SK-N-MC (cell line): ENCODE results near the gene FTH1.

ENCODE experiments used
- DNase-seq: peaks from one replicate; pipeline ENCODE4 v3.0.0-alpha.2; 2011; ENCODE audit warnings: low read depth, low spot score
- H3K27ac ChIP-seq: fragments of 200-600 bp; sonication (generic); 2 replicates; pipeline ENCODE4 v1.5.1; 2016; ENCODE audit warnings: mixed run types
- H3K36me3 ChIP-seq: fragments of 200-600 bp; sonication (generic); 2 replicates; pipeline ENCODE4 v1.6.1; 2017; ENCODE audit warnings: antibody characterized with exemption, low read length, mixed read lengths; ENCODE audit not compliant: insufficient read depth
- H3K4me3 ChIP-seq: fragments of 200-600 bp; sonication (generic); 2 replicates; pipeline ENCODE4 v1.5.1; 2016
- H3K9ac ChIP-seq: fragments of 200-600 bp; sonication (generic); 2 replicates; pipeline ENCODE4 v1.8.0; 2017; ENCODE audit warnings: mixed run types, mixed read lengths; ENCODE audit not compliant: insufficient read length
- H3K9me3 ChIP-seq: fragments of 200-600 bp; sonication (generic); 2 replicates; pipeline ENCODE4 v1.6.1; 2017; ENCODE audit warnings: low read depth, mild to moderate bottlenecking, antibody characterized with exemption, low read length, moderate library complexity, mixed read lengths
- EZH2 ChIP-seq: fragments of 200-600 bp; sonication (generic); IDR thresholded peaks from one replicate; pipeline ENCODE4 v1.6.1; 2017; ENCODE audit warnings: antibody characterized with exemption
- FOXP2 ChIP-seq: optimal IDR thresholded peaks from 2 replicates; pipeline ENCODE3; 2011; ENCODE audit warnings: mild to moderate bottlenecking, moderate library complexity; ENCODE audit not compliant: insufficient read depth; ENCODE audit errors: extremely low read length, control extremely low read depth
- POLR2AphosphoS5 ChIP-seq: IDR thresholded peaks from 2 replicates; pipeline ENCODE4 v1.6.1; 2012; ENCODE audit warnings: mild to moderate bottlenecking, low read depth, low read length, borderline replicate concordance

Gene FTH1

GRCh38 chr11:61946894-61947293 lies 20.5 kb downstream of the FTH1 start:
- Histone ChIP-seq H3K9me3 (no peaks in the 10 kb centered on the region), H3K4me3 (no peak overlapping the region), H3K27ac (no peak overlapping the region), H3K9ac (no peak overlapping the region), H3K36me3 (no peaks in the 10 kb centered on the region)
- no peak for TF ChIP-seq FOXP2
- no peak for TF ChIP-seq POLR2AphosphoS5
- no peak for TF ChIP-seq EZH2
- DNase-seq = no peak

GRCh38 chr11:61945191-61945590 lies 22.2 kb downstream of the FTH1 start:
- no peak for TF ChIP-seq FOXP2
- TF ChIP-seq EZH2 = no peak
- no peak for TF ChIP-seq POLR2AphosphoS5
- H3K9me3 ChIP-seq = no peaks in the 10 kb centered on the region
- H3K9ac ChIP-seq = no peak overlapping the region
- H3K36me3 ChIP-seq = no peaks in the 10 kb centered on the region
- H3K4me3 ChIP-seq = no peak overlapping the region
- H3K27ac ChIP-seq = peak overlapping the region; percentile 93
- DNase-seq = no peak

GRCh38 chr11:61940466-61940865 lies 27.0 kb downstream of the FTH1 start:
- H3K27ac ChIP-seq = no peak overlapping the region

GRCh38 chr11:61935861-61936260 lies 31.6 kb downstream of the FTH1 start:
- no peak overlapping the region for H3K9ac ChIP-seq
- TF ChIP-seq FOXP2 (no peak), EZH2 (no peak), POLR2AphosphoS5 (no peak)
- H3K4me3 ChIP-seq = no peak overlapping the region
- no peak for DNase-seq
- H3K27ac ChIP-seq = no peak overlapping the region
- peaks cover 10% of the 10 kb centered on the region; the same call in 1 of the 2 replicates for H3K9me3 ChIP-seq
- no peaks in the 10 kb centered on the region for H3K36me3 ChIP-seq

More at GRCh38 chr11:61940466-61940865, 27.0 kb downstream of the FTH1 start:
- no peak for TF ChIP-seq EZH2
- no peak for TF ChIP-seq POLR2AphosphoS5
- TF ChIP-seq FOXP2 = no peak
- Histone ChIP-seq H3K4me3 (no peak overlapping the region), H3K36me3 (no peaks in the 10 kb centered on the region), H3K9me3 (peaks cover 10% of the 10 kb centered on the region; the same call in 1 of the 2 replicates), H3K9ac (no peak overlapping the region)
- no peak for DNase-seq

GRCh38 chr11:61930933-61931332 lies 36.5 kb downstream of the FTH1 start:
- no peaks in the 10 kb centered on the region for H3K36me3 ChIP-seq
- H3K9me3 ChIP-seq = no peaks in the 10 kb centered on the region; the same call in 1 of the 2 replicates
- no peak overlapping the region for H3K4me3 ChIP-seq
- no peak for TF ChIP-seq FOXP2
- TF ChIP-seq POLR2AphosphoS5 = no peak
- TF ChIP-seq EZH2 = no peak
- H3K27ac ChIP-seq = no peak overlapping the region
- DNase-seq = no peak
- no peak overlapping the region for H3K9ac ChIP-seq

GRCh38 chr11:61928606-61929005 lies 38.8 kb downstream of the FTH1 start:
- no peak overlapping the region for H3K9ac ChIP-seq
- no peak overlapping the region for H3K4me3 ChIP-seq
- H3K9me3 ChIP-seq = no peaks in the 10 kb centered on the region
- no peaks in the 10 kb centered on the region for H3K36me3 ChIP-seq
- TF ChIP-seq POLR2AphosphoS5 = no peak
- no peak for TF ChIP-seq FOXP2
- TF ChIP-seq EZH2 = no peak
- H3K27ac ChIP-seq = no peak overlapping the region
- no peak for DNase-seq

- DNase-seq = no peak
- no peak overlapping the region for H3K4me3 ChIP-seq
- no peak for TF ChIP-seq FOXP2
- TF ChIP-seq EZH2 = no peak
- no peak for TF ChIP-seq POLR2AphosphoS5
These were observed 39.9 kb downstream of the FTH1 start for GRCh38 chr11:61927501-61927900.

GRCh38 chr11:61926235-61926634 lies 41.2 kb downstream of the FTH1 start:
- no peak for TF ChIP-seq EZH2
- TF ChIP-seq FOXP2 = no peak
- no peak for TF ChIP-seq POLR2AphosphoS5
- Histone ChIP-seq H3K27ac (no peak overlapping the region), H3K9me3 (no peaks in the 10 kb centered on the region), H3K36me3 (no peaks in the 10 kb centered on the region), H3K9ac (no peak overlapping the region), H3K4me3 (no peak overlapping the region)
- no peak for DNase-seq

More at GRCh38 chr11:61927501-61927900, 39.9 kb downstream of the FTH1 start:
- Histone ChIP-seq H3K36me3 (no peaks in the 10 kb centered on the region), H3K9me3 (no peaks in the 10 kb centered on the region), H3K9ac (no peak overlapping the region), H3K27ac (no peak overlapping the region)

GRCh38 chr11:61925736-61926135 lies 41.7 kb downstream of the FTH1 start:
- H3K36me3 ChIP-seq = no peaks in the 10 kb centered on the region
- H3K4me3 ChIP-seq = no peak overlapping the region
- no peak for DNase-seq
- no peak overlapping the region for H3K9ac ChIP-seq
- no peak overlapping the region for H3K27ac ChIP-seq
- no peak for TF ChIP-seq FOXP2
- no peak for TF ChIP-seq POLR2AphosphoS5
- no peak for TF ChIP-seq EZH2
- H3K9me3 ChIP-seq = no peaks in the 10 kb centered on the region

GRCh38 chr11:61924064-61924455 lies 43.4 kb downstream of the FTH1 start:
- H3K9ac ChIP-seq = no peak overlapping the region
- no peak overlapping the region for H3K4me3 ChIP-seq
- H3K36me3 ChIP-seq = no peaks in the 10 kb centered on the region
- TF ChIP-seq POLR2AphosphoS5 (no peak), FOXP2 (no peak), EZH2 (no peak)
- no peak overlapping the region for H3K27ac ChIP-seq
- H3K9me3 ChIP-seq = no peaks in the 10 kb centered on the region
- DNase-seq = no peak
